NOMO-1 (cell line): ENCODE results near the gene PREX1.
"Not testable (repeated sequence)": the region's sequence is repeated elsewhere in the genome, so short reads cannot be mapped to it uniquely, and the experiment has no call there.

Experiments used
- DNase-seq, 2 experiments: peaks; one replicate each; lab custom pipeline; 2025; ENCODE audit not compliant: unreplicated experiment in 2 of 2; lab: John Stamatoyannopoulos, UW

The PREX1 gene

GRCh38 chr20:48826883-48827771 lies 672 bp downstream of the PREX1 start:
- DNase-seq = peak in 1 of 2 experiments; percentile 43

- DNase-seq = not testable (repeated sequence)
Measured at GRCh38 chr20:48826480-48826879, 1.3 kb downstream of the PREX1 start.

- peak; percentile 14 to 16 for DNase-seq
Measured at GRCh38 chr20:48826069-48826468, 1.7 kb downstream of the PREX1 start.

- no peak for DNase-seq
Measured at GRCh38 chr20:48825566-48825920, 2.3 kb downstream of the PREX1 start.

- DNase-seq = no peak
Measured at GRCh38 chr20:48824830-48825565, 2.8 kb downstream of the PREX1 start.

- peak in 1 of 2 experiments; percentile 51 for DNase-seq
Measured at GRCh38 chr20:48823960-48824498, 3.8 kb downstream of the PREX1 start.

GRCh38 chr20:48823476-48823875 lies 4.3 kb downstream of the PREX1 start:
- DNase-seq = no peak

- peak; percentile 37 to 77 for DNase-seq
Measured at GRCh38 chr20:48822879-48823385, 4.9 kb downstream of the PREX1 start.

- DNase-seq = no peak
Measured at GRCh38 chr20:48822178-48822577, 5.6 kb downstream of the PREX1 start.

- DNase-seq = peak; percentile 81 to 88
Measured at GRCh38 chr20:48821261-48821920, 6.4 kb downstream of the PREX1 start.

- DNase-seq = no peak
Measured at GRCh38 chr20:48820649-48820973, 7.2 kb downstream of the PREX1 start.

- peak in 1 of 2 experiments; percentile 26 for DNase-seq
Measured at GRCh38 chr20:48819821-48820648, 7.8 kb downstream of the PREX1 start.

- DNase-seq = no peak
Measured at GRCh38 chr20:48819089-48819488, 8.7 kb downstream of the PREX1 start.

GRCh38 chr20:48818481-48818987 lies 9.3 kb downstream of the PREX1 start:
- peak; percentile 20 to 24 for DNase-seq

GRCh38 chr20:48818031-48818370 lies 9.8 kb downstream of the PREX1 start:
- DNase-seq = no peak

- DNase-seq = peak in 1 of 2 experiments; percentile 23
Measured at GRCh38 chr20:48817367-48818030, 10.3 kb downstream of the PREX1 start.

GRCh38 chr20:48816282-48817205 lies 11.3 kb downstream of the PREX1 start:
- no peak for DNase-seq

- DNase-seq = no peak
Measured at GRCh38 chr20:48815537-48815936, 12.3 kb downstream of the PREX1 start.
